Central memory CD8-positive, alpha-beta T cell (primary cell): ENCODE results near the gene EIF1AD.

ENCODE experiments used
- ATAC-seq: fragments of 150-1000 bp; cut with Tn5 transposase; replicated peaks from 2 replicates; pipeline ENCODE4 v1.10.0; 2022; ENCODE audit warnings: mild to moderate bottlenecking, moderate FRiP score, moderate number of reproducible peaks; ENCODE audit not compliant: poor library complexity, severe bottlenecking; ENCODE audit errors: extremely low read depth
- DNase-seq, 2 donors: peaks; one replicate each; pipeline ENCODE4 v3.0.0; 2021; ENCODE audit warnings: low spot score in 2 of 2
- H3K27ac Mint-ChIP-seq: one replicate; pipeline ENCODE4 v1.8.0; 2022; ENCODE audit warnings: low read depth, mild to moderate bottlenecking, moderate library complexity, mixed read lengths
- H3K27me3 Mint-ChIP-seq: one replicate; pipeline ENCODE4 v1.8.0; 2022; ENCODE audit warnings: mixed read lengths
- H3K36me3 Mint-ChIP-seq: one replicate; pipeline ENCODE4 v1.8.0; 2022; ENCODE audit warnings: mild to moderate bottlenecking, moderate library complexity, mixed read lengths; ENCODE audit not compliant: insufficient read depth
- H3K4me1 Mint-ChIP-seq: one replicate; pipeline ENCODE4 v1.8.0; 2022; ENCODE audit warnings: mixed read lengths
- H3K4me3 Mint-ChIP-seq: one replicate; pipeline ENCODE4 v1.8.0; 2022; ENCODE audit warnings: mild to moderate bottlenecking, moderate library complexity, mixed read lengths
- H3K9me3 Mint-ChIP-seq: one replicate; pipeline ENCODE4 v1.8.0; 2022; ENCODE audit warnings: mixed read lengths

The EIF1AD gene

GRCh38 chr11:65981972-65982823 is 19.8 kb downstream of the EIF1AD start:
- Mint-ChIP-seq H3K9me3 (no peaks in the 10 kb centered on the region), H3K4me3 (no peak overlapping the region), H3K27ac (no peak overlapping the region), H3K4me1 (no peaks in the 10 kb centered on the region), H3K36me3 (peaks cover 12% of the 10 kb centered on the region), H3K27me3 (no peaks in the 10 kb centered on the region)
- DNase-seq (no peak), ATAC-seq (no peak)

GRCh38 chr11:65981101-65981740 is 20.7 kb downstream of the EIF1AD start:
- DNase-seq, result no peak
- no peak overlapping the region for H3K4me3 Mint-ChIP-seq
- no peaks in the 10 kb centered on the region for H3K9me3 Mint-ChIP-seq
- H3K27ac Mint-ChIP-seq, result no peak overlapping the region
- H3K27me3 Mint-ChIP-seq, result no peaks in the 10 kb centered on the region
- ATAC-seq, result no peak
- peaks cover 17% of the 10 kb centered on the region for H3K36me3 Mint-ChIP-seq
- H3K4me1 Mint-ChIP-seq, result peaks cover under 1% of the 10 kb centered on the region

GRCh38 chr11:65979261-65979759 is 22.6 kb downstream of the EIF1AD start:
- H3K4me3 Mint-ChIP-seq, result no peak overlapping the region
- peaks cover 27% of the 10 kb centered on the region for H3K36me3 Mint-ChIP-seq
- no peaks in the 10 kb centered on the region for H3K27me3 Mint-ChIP-seq
- no peak overlapping the region for H3K27ac Mint-ChIP-seq
- ATAC-seq (no peak), DNase-seq (no peak)
- no peaks in the 10 kb centered on the region for H3K9me3 Mint-ChIP-seq
- H3K4me1 Mint-ChIP-seq, result peaks cover 10% of the 10 kb centered on the region

GRCh38 chr11:65978391-65979238 is 23.3 kb downstream of the EIF1AD start:
- ATAC-seq (no peak), DNase-seq (no peak)
- Mint-ChIP-seq H3K27ac (peak overlapping the region; percentile 12), H3K27me3 (no peaks in the 10 kb centered on the region), H3K9me3 (no peaks in the 10 kb centered on the region), H3K4me1 (peaks cover 10% of the 10 kb centered on the region), H3K36me3 (peaks cover 30% of the 10 kb centered on the region), H3K4me3 (no peak overlapping the region)

GRCh38 chr11:65977621-65978390 is 24.2 kb downstream of the EIF1AD start:
- peaks cover 31% of the 10 kb centered on the region for H3K36me3 Mint-ChIP-seq
- H3K27me3 Mint-ChIP-seq, result no peaks in the 10 kb centered on the region
- H3K9me3 Mint-ChIP-seq, result no peaks in the 10 kb centered on the region
- H3K27ac Mint-ChIP-seq, result peak overlapping the region; percentile 12
- no peak overlapping the region for H3K4me3 Mint-ChIP-seq
- H3K4me1 Mint-ChIP-seq, result peaks cover 10% of the 10 kb centered on the region
- DNase-seq, result no peak
- ATAC-seq, result no peak

GRCh38 chr11:65976216-65977176 is 25.5 kb downstream of the EIF1AD start:
- Mint-ChIP-seq H3K27ac (peak overlapping the region; percentile 29), H3K36me3 (peaks cover 36% of the 10 kb centered on the region), H3K9me3 (no peaks in the 10 kb centered on the region), H3K4me1 (peaks cover 10% of the 10 kb centered on the region), H3K4me3 (peak overlapping the region; percentile 53), H3K27me3 (no peaks in the 10 kb centered on the region)
- no peak for ATAC-seq
- DNase-seq, result no peak

GRCh38 chr11:65975771-65976170 is 26.2 kb downstream of the EIF1AD start:
- no peak overlapping the region for H3K4me3 Mint-ChIP-seq
- no peaks in the 10 kb centered on the region for H3K9me3 Mint-ChIP-seq
- H3K36me3 Mint-ChIP-seq, result peaks cover 36% of the 10 kb centered on the region
- H3K27me3 Mint-ChIP-seq, result no peaks in the 10 kb centered on the region
- no peak for DNase-seq
- no peak for ATAC-seq
- no peak overlapping the region for H3K27ac Mint-ChIP-seq
- peaks cover 10% of the 10 kb centered on the region for H3K4me1 Mint-ChIP-seq

- no peak overlapping the region for H3K27ac Mint-ChIP-seq
- no peak for ATAC-seq
- no peaks in the 10 kb centered on the region for H3K9me3 Mint-ChIP-seq
- H3K4me3 Mint-ChIP-seq, result no peak overlapping the region
- DNase-seq, result no peak
- H3K4me1 Mint-ChIP-seq, result peaks cover 13% of the 10 kb centered on the region
- H3K27me3 Mint-ChIP-seq, result no peaks in the 10 kb centered on the region
- peaks cover 41% of the 10 kb centered on the region for H3K36me3 Mint-ChIP-seq
These were observed 28.4 kb downstream of the EIF1AD start for GRCh38 chr11:65973439-65974110.

- no peak overlapping the region for H3K4me3 Mint-ChIP-seq
- no peak for ATAC-seq
- H3K27me3 Mint-ChIP-seq, result no peaks in the 10 kb centered on the region
- peaks cover 44% of the 10 kb centered on the region for H3K36me3 Mint-ChIP-seq
- peaks cover 19% of the 10 kb centered on the region for H3K4me1 Mint-ChIP-seq
- DNase-seq, result no peak
- no peaks in the 10 kb centered on the region for H3K9me3 Mint-ChIP-seq
- peak overlapping the region; percentile 43 for H3K27ac Mint-ChIP-seq
These were observed 29.8 kb downstream of the EIF1AD start for GRCh38 chr11:65972116-65972515.

- peaks cover 24% of the 10 kb centered on the region for H3K4me1 Mint-ChIP-seq
- DNase-seq, result no peak
- no peaks in the 10 kb centered on the region for H3K27me3 Mint-ChIP-seq
- H3K27ac Mint-ChIP-seq, result no peak overlapping the region
- H3K9me3 Mint-ChIP-seq, result no peaks in the 10 kb centered on the region
- no peak for ATAC-seq
- H3K36me3 Mint-ChIP-seq, result peaks cover 50% of the 10 kb centered on the region
- H3K4me3 Mint-ChIP-seq, result no peak overlapping the region
These were observed 33.1 kb downstream of the EIF1AD start for GRCh38 chr11:65968600-65969482.
